Measurements from ENCODE around the gene ERI3. TPM values are rescaled to one million over a fixed set of nuclear protein-coding genes. Genes with fewer than 3 reads are reported as not detected.

ERI3 gene
- total RNA-seq, 3 donors from 2014 or later = 35.6 to 42.1 (median 36.4) TPM

GRCh38 chr1:44282704-44283426 lies 72.2 kb downstream of the ERI3 start:
- intact Hi-C loops (cut with DNase I, micrococcal nuclease) = no loop called here
- no peak for TF ChIP-seq CTCF (IDR thresholded peaks at IDR 0.05)
- DNase-seq (no peak), ATAC-seq (peak; percentile 6)
- Histone ChIP-seq H3K4me1 (ENCODE audit: low read depth) (no peaks in the 10 kb centered on the region), H3K9me3 (no peaks in the 10 kb centered on the region), H3K36me3 (ENCODE audit: low read depth) (no peaks in the 10 kb centered on the region), H3K4me3 (no peak overlapping the region)

- TF ChIP-seq CTCF (IDR thresholded peaks at IDR 0.05) = no peak
- Histone ChIP-seq H3K4me1 (ENCODE audit: low read depth) (no peaks in the 10 kb centered on the region), H3K9me3 (no peaks in the 10 kb centered on the region), H3K36me3 (ENCODE audit: low read depth) (no peaks in the 10 kb centered on the region), H3K4me3 (no peak overlapping the region)
- intact Hi-C loops (cut with DNase I, micrococcal nuclease) = no loop called here
- ATAC-seq (no peak), DNase-seq (no peak)
Measured at GRCh38 chr1:44281962-44282703, 72.9 kb downstream of the ERI3 start.

- intact Hi-C loops (cut with DNase I, micrococcal nuclease) = no loop called here
Measured at GRCh38 chr1:44276901-44277300, 78.2 kb downstream of the ERI3 start.

GRCh38 chr1:44275991-44276405 lies 79.1 kb downstream of the ERI3 start:
- intact Hi-C loops (cut with DNase I, micrococcal nuclease) = no loop called here
- DNase-seq (no peak), ATAC-seq (peak; percentile 27)
- TF ChIP-seq CTCF (IDR thresholded peaks at IDR 0.05) = no peak
- H3K4me1 ChIP-seq (ENCODE audit: low read depth) = peaks cover 6% of the 10 kb centered on the region
- H3K9me3 ChIP-seq = no peaks in the 10 kb centered on the region
- H3K36me3 ChIP-seq (ENCODE audit: low read depth) = no peaks in the 10 kb centered on the region
- no peak overlapping the region for H3K4me3 ChIP-seq

More at GRCh38 chr1:44276901-44277300, 78.2 kb downstream of the ERI3 start:
- peaks cover 4% of the 10 kb centered on the region for H3K4me1 ChIP-seq (ENCODE audit: low read depth)
- DNase-seq (no peak), ATAC-seq (peak; percentile 28)
- no peaks in the 10 kb centered on the region for H3K9me3 ChIP-seq
- no peak for TF ChIP-seq CTCF (IDR thresholded peaks at IDR 0.05)
- H3K4me3 ChIP-seq = no peak overlapping the region
- no peaks in the 10 kb centered on the region for H3K36me3 ChIP-seq (ENCODE audit: low read depth)

- Histone ChIP-seq H3K4me1 (ENCODE audit: low read depth) (peaks cover 12% of the 10 kb centered on the region), H3K4me3 (no peak overlapping the region), H3K36me3 (ENCODE audit: low read depth) (no peaks in the 10 kb centered on the region), H3K9me3 (no peaks in the 10 kb centered on the region)
- no peak for TF ChIP-seq CTCF (IDR thresholded peaks at IDR 0.05)
- DNase-seq (no peak), ATAC-seq (no peak)
- intact Hi-C loops (cut with DNase I, micrococcal nuclease) = no loop called here
Measured at GRCh38 chr1:44275296-44275962, 79.6 kb downstream of the ERI3 start.

Measured in mucosa of descending colon (tissue), 3 donors.